Transverse colon (tissue), 3 donors: ENCODE measurements around the gene MTHFR.

Source experiments
- CTCF ChIP-seq, 5 experiments: fragments of 200-600 bp in 3 of 5; fragments of 450-650 bp in 2 of 5; sonication (generic) in 3 of 5; IDR thresholded peaks; 1 replicate in 2 of 5; 2 replicates in 3 of 5; pipeline ENCODE4 v1.5.1; 2016 to 2017; ENCODE audit warnings: antibody characterized with exemption in 5 of 5, inconsistent platforms in 3 of 5, mild to moderate bottlenecking in 2 of 5, moderate library complexity in 1 of 5
- POLR2A ChIP-seq: fragments of 450-650 bp; IDR thresholded peaks from one replicate; pipeline ENCODE4 v1.6.1; 2016; ENCODE audit warnings: antibody characterized with exemption, mild to moderate bottlenecking, moderate library complexity

- TF ChIP-seq CTCF (IDR thresholded peaks at IDR 0.05) (no peak), POLR2A (no peak)
Observed at GRCh38 chr1:11764519-11764918, 41.2 kb downstream of the MTHFR start.
